Chondrocyte (in vitro differentiated cells): Measurements from ENCODE around the gene ALOXE3. TPM values are rescaled to one million over a fixed set of nuclear protein-coding genes. Genes with fewer than 3 reads are reported as not detected.

Source experiments
- DNase-seq: peaks from one replicate; pipeline ENCODE4 v3.0.0; 2021; ENCODE audit warnings: mixed read lengths, low spot score
- H3K27ac Mint-ChIP-seq: one replicate; pipeline ENCODE4 v1.8.0; 2021; ENCODE audit warnings: mild to moderate bottlenecking, moderate library complexity, mixed read lengths; ENCODE audit not compliant: unreplicated experiment
- H3K27me3 Mint-ChIP-seq: 2 replicates; pipeline ENCODE4 v1.8.0; 2021; ENCODE audit warnings: low read depth, mixed read lengths
- H3K36me3 Mint-ChIP-seq: 2 replicates; pipeline ENCODE4 v1.8.0; 2021; ENCODE audit warnings: low read depth, mixed read lengths
- H3K4me1 Mint-ChIP-seq: 2 replicates; pipeline ENCODE4 v1.8.0; 2021; ENCODE audit warnings: low read depth, mild to moderate bottlenecking, mixed read lengths
- H3K4me3 Mint-ChIP-seq: one replicate; pipeline ENCODE4 v1.8.0; 2021; ENCODE audit warnings: mild to moderate bottlenecking, moderate library complexity, mixed read lengths; ENCODE audit not compliant: unreplicated experiment
- H3K9me3 Mint-ChIP-seq: 2 replicates; pipeline ENCODE4 v1.8.0; 2021; ENCODE audit warnings: low read depth, mixed read lengths
- CTCF ChIP-seq: fragments of 200-600 bp; sonication (generic); IDR thresholded peaks from 2 replicates; pipeline ENCODE4 v1.5.0; 2021; ENCODE audit warnings: antibody characterized with exemption, mild to moderate bottlenecking, moderate library complexity
- total RNA-seq: library from RNA; stranded (reverse); gene quantifications from 3 replicates; pipeline ENCODE4 v1.2.1, GENCODE V29; 2021

Gene ALOXE3
- total RNA-seq, 1 donor from 2014 or later = 0.12 TPM

- DNase-seq = no peak
- Mint-ChIP-seq H3K27ac (peak overlapping the region; percentile 99), H3K4me3 (peak overlapping the region; percentile 84), H3K4me1 (peaks cover 46% of the 10 kb centered on the region), H3K36me3 (peaks cover 2% of the 10 kb centered on the region), H3K27me3 (no peaks in the 10 kb centered on the region), H3K9me3 (no peaks in the 10 kb centered on the region)
- TF ChIP-seq CTCF = no peak
These were observed 45.0 kb upstream of the ALOXE3 start for GRCh38 chr17:8162997-8163977.

- H3K27ac Mint-ChIP-seq = peak within 1 kb of the TSS; percentile 99
- no peaks in the 10 kb centered on the region for H3K27me3 Mint-ChIP-seq
- peak within 1 kb of the TSS; percentile 84 for H3K4me3 Mint-ChIP-seq
- H3K36me3 Mint-ChIP-seq = peaks cover 2% of the 10 kb centered on the region
- DNase-seq = no peak
- no peaks in the 10 kb centered on the region for H3K9me3 Mint-ChIP-seq
- peaks cover 46% of the 10 kb centered on the region for H3K4me1 Mint-ChIP-seq
- peak; percentile 17 for TF ChIP-seq CTCF
These were observed 44.1 kb upstream of the ALOXE3 start, which contains the start of gene VAMP2 for GRCh38 chr17:8162233-8162996. VAMP2 (minus strand) TSS chr17:8162948; CDS start chr17:8162879, 69 bp downstream.

GRCh38 chr17:8161289-8162232, 43.2 kb upstream of the ALOXE3 start:
- no peak for DNase-seq
- Mint-ChIP-seq H3K4me1 (peaks cover 46% of the 10 kb centered on the region), H3K27me3 (no peaks in the 10 kb centered on the region), H3K27ac (peak overlapping the region; percentile 93), H3K36me3 (peaks cover 2% of the 10 kb centered on the region), H3K4me3 (peak overlapping the region; percentile 70), H3K9me3 (no peaks in the 10 kb centered on the region)
- TF ChIP-seq CTCF = no peak

- Mint-ChIP-seq H3K4me1 (peaks cover 46% of the 10 kb centered on the region), H3K9me3 (no peaks in the 10 kb centered on the region), H3K4me3 (peak overlapping the region; percentile 70), H3K27me3 (no peaks in the 10 kb centered on the region), H3K27ac (peak overlapping the region; percentile 93), H3K36me3 (peaks cover 2% of the 10 kb centered on the region)
- TF ChIP-seq CTCF = no peak
- DNase-seq = no peak
These were observed 42.5 kb upstream of the ALOXE3 start for GRCh38 chr17:8160741-8161221.
